ENCODE data around the gene ITIH1. TPM values are rescaled to one million over a fixed set of nuclear protein-coding genes. Genes with fewer than 3 reads are reported as not detected.

ITIH1 gene
- total and polyA plus RNA-seq, 2 experiments from 2014 or later: not detected

GRCh38 chr3:52743721-52744120, 33.7 kb upstream of the ITIH1 start:
- no peaks in the 10 kb centered on the region for H3K4me1 ChIP-seq (ENCODE audit: insufficient read depth)
- H3K9me2 ChIP-seq (ENCODE audit: insufficient read depth): no peaks in the 10 kb centered on the region
- H3K27ac Mint-ChIP-seq: no peak overlapping the region
- ATAC-seq: no peak
- TF ChIP-seq ZNF462 (CRISPR knock-in tag; IDR thresholded peaks at IDR 0.05) (no peak), STAT1 (IDR thresholded peaks at IDR 0.05; ENCODE audit: unreplicated experiment) (no peak), EZH2 (IDR thresholded peaks at IDR 0.05; ENCODE audit: low read depth, unreplicated experiment) (no peak), POLR2AphosphoS5 (IDR thresholded peaks at IDR 0.05; ENCODE audit: low read depth) (no peak), NANOG (IDR thresholded peaks at IDR 0.05; ENCODE audit: borderline replicate concordance) (no peak), ETS1 (IDR thresholded peaks at IDR 0.05) (no peak)
- no peaks in the 10 kb centered on the region for H3F3A ChIP-seq (replicated peaks; ENCODE audit: low read depth)
- no peak for DNase-seq (ENCODE audit: low spot score)
- H3K27me3 ChIP-seq (ENCODE audit: insufficient read depth): no peaks in the 10 kb centered on the region
- no peaks in the 10 kb centered on the region for H3K79me2 ChIP-seq (replicated peaks; ENCODE audit: insufficient read depth)
- no peaks in the 10 kb centered on the region for H3K27me3 Mint-ChIP-seq (ENCODE audit: insufficient read depth, low read depth, poor library complexity)
- no peaks in the 10 kb centered on the region for H3K9me3 Mint-ChIP-seq
- H3K4me1 Mint-ChIP-seq: no peaks in the 10 kb centered on the region
- no peak overlapping the region for H3K27ac ChIP-seq (ENCODE audit: low read depth)
- H3K36me3 Mint-ChIP-seq (ENCODE audit: low read depth): peaks cover 81% of the 10 kb centered on the region
- peaks cover 47% of the 10 kb centered on the region for H3K36me3 ChIP-seq (ENCODE audit: insufficient read depth)
- no peak overlapping the region for H2AFZ ChIP-seq
- H4K20me1 ChIP-seq (replicated peaks; ENCODE audit: insufficient read depth): no peaks in the 10 kb centered on the region; the same call in 1 of the 2 replicates
- H3K4me2 ChIP-seq: no peak overlapping the region
- H3K4me3 Mint-ChIP-seq: no peak overlapping the region
- H3K4me3 ChIP-seq: no peak overlapping the region
